Gastrocnemius medialis (tissue), 4 donors: ENCODE results near the gene TAX1BP1. TPM values are rescaled to one million over a fixed set of nuclear protein-coding genes. Genes with fewer than 3 reads are reported as not detected.
"Not testable (repeated sequence)": the region's sequence is repeated elsewhere in the genome, so short reads cannot be mapped to it uniquely, and the experiment has no call there.

ENCODE experiments used
- ATAC-seq, 2 donors: fragments of 150-250 bp; one replicate each; pipeline ENCODE4 v1.9.1; 2016
- DNase-seq, 2 donors: peaks; one replicate each; pipeline ENCODE4 v3.0.0-alpha.2; 2019
- H3K27ac ChIP-seq, 4 donors: fragments of 200-600 bp; sonication (generic); 1 replicate in 1 of 4; 2 replicates in 3 of 4; pipeline ENCODE4 v1.5.1; 2016 to 2018; ENCODE audit warnings: mild to moderate bottlenecking in 2 of 4, moderate library complexity in 1 of 4
- H3K27me3 ChIP-seq, 3 donors: fragments of 200-600 bp; sonication (generic) in 2 of 3; 1 replicate in 1 of 3; 2 replicates in 2 of 3; pipeline versions ENCODE4 v1.5.1 to v1.6.0; 2016 to 2019; ENCODE audit warnings: mild to moderate bottlenecking in 1 of 3, moderate library complexity in 1 of 3
- H3K36me3 ChIP-seq, 2 donors: fragments of 200-600 bp; sonication (generic) in 1 of 2; one replicate each; pipeline ENCODE4 v1.5.1; 2017 to 2018
- H3K4me1 ChIP-seq, 2 donors: fragments of 200-600 bp; sonication (generic) in 1 of 2; one replicate each; pipeline ENCODE4 v1.5.1; 2016 to 2017; ENCODE audit warnings: mild to moderate bottlenecking in 2 of 2
- H3K4me3 ChIP-seq, 4 donors: fragments of 200-600 bp; sonication (generic) in 3 of 4; 1 replicate in 1 of 4; 2 replicates in 3 of 4; pipeline ENCODE4 v1.5.1; 2016 to 2019; ENCODE audit warnings: mild to moderate bottlenecking in 2 of 4
- H3K9me3 ChIP-seq, 3 donors: fragments of 200-600 bp; sonication (generic) in 2 of 3; 1 replicate in 1 of 3; 2 replicates in 2 of 3; pipeline ENCODE4 v1.5.1; 2016 to 2019
- CTCF ChIP-seq, 5 experiments: fragments of 450-650 bp in 3 of 5; fragments of 200-600 bp in 2 of 5; sonication (generic) in 2 of 5; IDR thresholded peaks in 4 of 5; conservative IDR thresholded peaks in 1 of 5; 1 replicate in 4 of 5; 2 replicates in 1 of 5; pipeline ENCODE4 v1.5.1; 2016 to 2019; ENCODE audit warnings: antibody characterized with exemption in 5 of 5, mild to moderate bottlenecking in 3 of 5, moderate library complexity in 3 of 5
- POLR2A ChIP-seq, 2 donors: fragments of 450-650 bp; IDR thresholded peaks; one replicate each; pipeline ENCODE4 v1.6.1; 2017; ENCODE audit warnings: antibody characterized with exemption in 2 of 2, mild to moderate bottlenecking in 2 of 2, moderate library complexity in 2 of 2
- in situ Hi-C, 4 donors: fragments of 200-750 bp; cut with MboI; loops; one replicate each; pipeline versions ENCODE4 v1.15.0 to v1.8.0; 2017; ENCODE audit warnings: low sequenced_read_pairs in 4 of 4
- intact Hi-C: fragments of 100-400 bp; cut with DNase I; formaldehyde crosslinking; loops from one replicate; pipeline ENCODE4 v1.15.1; 2023; ENCODE audit warnings: low total_unique reads
- total RNA-seq, 4 donors: library from RNA; depleted of rRNA; stranded (reverse); fragments of >200 nt; gene quantifications; one replicate each; pipeline versions ENCODE4 v1.1.0 to v1.2.3, GENCODE V29; 2016

The TAX1BP1 gene
- total RNA-seq, 4 donors from 2014 or later: 110 to 136 (median 113) TPM

DNA sequence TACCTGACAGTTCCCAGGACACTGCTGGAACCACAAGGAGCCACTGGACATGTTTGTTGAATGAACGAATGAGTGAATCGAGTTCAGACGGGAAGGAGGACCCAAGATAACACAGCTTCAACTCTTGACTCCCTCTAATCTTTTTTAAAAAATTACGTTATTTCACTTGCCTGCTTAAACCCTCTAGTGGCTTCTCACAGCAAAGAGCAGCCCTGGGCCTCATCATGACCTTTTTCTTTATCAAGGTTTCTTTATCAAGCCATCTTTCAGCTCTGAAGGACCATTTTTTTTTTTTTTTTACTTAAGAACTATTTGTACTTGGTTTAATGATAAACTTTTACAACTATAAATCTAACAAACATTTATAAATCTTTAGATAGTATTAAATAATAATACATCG is 110.6 kb downstream of the TAX1BP1 start:
- intact Hi-C loops (no loop called here), in situ Hi-C loops (no loop called here)
- no peak overlapping the region for H3K27ac ChIP-seq
- H3K27me3 ChIP-seq: no peaks in the 10 kb centered on the region
- H3K4me1 ChIP-seq: no peaks in the 10 kb centered on the region
- TF ChIP-seq CTCF (IDR thresholded peaks at IDR 0.05 in 4 of 5, conservative IDR thresholded peaks at IDR 0.05 in 1 of 5): no peak
- TF ChIP-seq POLR2A (IDR thresholded peaks at IDR 0.05): no peak
- ATAC-seq: no peak
- no peak for DNase-seq
- H3K4me3 ChIP-seq: no peak overlapping the region
- no peaks in the 10 kb centered on the region for H3K9me3 ChIP-seq
- H3K36me3 ChIP-seq: no peaks in the 10 kb centered on the region

DNA sequence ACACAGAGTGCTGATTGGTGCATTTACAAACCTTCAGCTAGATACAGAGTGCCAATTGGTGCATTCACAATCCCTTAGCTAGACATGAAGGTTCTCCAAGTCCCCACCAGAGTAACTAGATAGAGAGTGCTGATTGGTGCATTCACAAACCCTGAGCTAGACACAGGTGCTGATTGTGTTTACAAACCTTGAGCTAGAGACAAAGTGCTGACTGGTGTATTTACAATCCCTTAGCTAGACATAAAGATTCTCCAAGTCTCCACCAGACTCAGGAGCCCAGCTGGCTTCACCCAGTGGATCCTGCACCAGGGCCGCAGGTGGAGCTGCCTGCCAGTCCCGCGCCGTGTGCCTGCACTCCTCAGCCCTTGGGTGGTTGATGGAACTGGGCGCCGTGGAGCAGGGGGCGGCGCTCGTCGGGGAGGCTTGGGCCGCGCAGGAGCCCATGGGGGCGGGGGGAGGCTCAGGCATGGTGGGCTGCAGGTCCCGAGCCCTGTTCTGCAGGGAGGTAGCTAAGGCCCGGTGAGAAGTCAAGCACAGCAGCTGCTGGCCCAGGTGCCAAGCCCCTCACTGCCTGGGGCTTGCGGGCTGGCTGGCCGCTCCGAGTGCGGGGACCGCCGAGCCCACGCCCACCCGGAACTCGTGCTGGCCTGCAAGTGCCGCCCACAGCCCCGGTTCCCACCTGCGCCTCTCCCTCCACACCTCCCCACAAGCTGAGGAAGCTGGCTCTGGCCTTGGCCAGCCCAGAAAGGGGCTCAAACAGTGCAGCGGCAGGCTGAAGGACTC is 116.9 kb downstream of the TAX1BP1 start:
- H3K36me3 ChIP-seq, in situ Hi-C loops, H3K4me1 ChIP-seq, H3K9me3 ChIP-seq, H3K27ac ChIP-seq, H3K4me3 ChIP-seq, H3K27me3 ChIP-seq, DNase-seq, intact Hi-C loops, ATAC-seq: not testable (repeated sequence)

DNA sequence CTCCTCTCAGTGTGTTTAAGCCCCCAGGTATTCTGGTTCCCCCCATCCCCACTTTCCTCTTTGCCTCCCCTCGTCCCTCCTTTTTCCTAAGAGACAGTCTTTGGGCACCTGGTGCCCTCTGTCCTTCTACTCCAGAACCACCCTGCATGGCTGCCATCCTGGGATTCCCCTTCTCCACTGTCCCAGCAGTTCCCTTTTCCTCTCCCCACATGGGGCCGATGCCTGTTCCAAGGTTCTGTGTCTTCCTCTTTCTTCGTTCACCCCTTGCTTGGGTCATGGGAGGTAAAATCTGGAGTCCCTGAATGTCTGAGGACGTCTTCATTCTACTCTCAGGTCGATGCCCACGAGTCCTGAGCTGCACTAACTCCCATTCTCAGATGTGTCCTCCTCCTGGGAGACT is 120.8 kb downstream of the TAX1BP1 start:
- Histone ChIP-seq H3K9me3 (no peaks in the 10 kb centered on the region), H3K27ac (no peak overlapping the region), H3K4me3 (no peak overlapping the region), H3K4me1 (no peaks in the 10 kb centered on the region), H3K27me3 (no peaks in the 10 kb centered on the region), H3K36me3 (no peaks in the 10 kb centered on the region)
- in situ Hi-C loops: no loop called here
- TF ChIP-seq POLR2A (IDR thresholded peaks at IDR 0.05): no peak
- no peak for TF ChIP-seq CTCF (IDR thresholded peaks at IDR 0.05 in 4 of 5, conservative IDR thresholded peaks at IDR 0.05 in 1 of 5)
- ATAC-seq (no peak), DNase-seq (no peak)
- intact Hi-C loops: no loop called here

DNA sequence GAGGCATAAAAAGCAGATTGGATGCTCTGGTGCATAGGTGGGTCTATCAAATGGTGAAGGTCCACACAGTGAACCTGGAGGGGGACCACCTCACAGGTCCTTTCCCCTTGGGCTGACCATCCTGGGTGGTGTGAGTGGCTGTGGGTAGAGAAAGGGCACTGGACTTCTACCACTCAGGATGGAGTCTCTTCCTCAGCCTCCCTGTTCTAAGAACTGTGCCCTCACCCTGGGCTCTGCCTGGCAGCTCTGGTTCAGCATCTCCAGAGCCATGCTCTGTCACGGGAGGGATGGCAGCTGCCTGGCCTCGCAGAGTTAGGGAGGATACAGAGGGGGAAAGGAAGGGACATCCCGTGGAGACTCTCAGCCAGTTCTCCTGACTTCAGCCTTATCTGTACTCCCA is 121.8 kb downstream of the TAX1BP1 start:
- ATAC-seq (no peak), DNase-seq (no peak)
- H3K9me3 ChIP-seq: no peaks in the 10 kb centered on the region
- in situ Hi-C loops: no loop called here
- no peak overlapping the region for H3K27ac ChIP-seq
- no peaks in the 10 kb centered on the region for H3K4me1 ChIP-seq
- no peak for TF ChIP-seq POLR2A (IDR thresholded peaks at IDR 0.05)
- H3K27me3 ChIP-seq: no peaks in the 10 kb centered on the region
- H3K4me3 ChIP-seq: no peak overlapping the region
- intact Hi-C loops: no loop called here
- no peaks in the 10 kb centered on the region for H3K36me3 ChIP-seq

DNA sequence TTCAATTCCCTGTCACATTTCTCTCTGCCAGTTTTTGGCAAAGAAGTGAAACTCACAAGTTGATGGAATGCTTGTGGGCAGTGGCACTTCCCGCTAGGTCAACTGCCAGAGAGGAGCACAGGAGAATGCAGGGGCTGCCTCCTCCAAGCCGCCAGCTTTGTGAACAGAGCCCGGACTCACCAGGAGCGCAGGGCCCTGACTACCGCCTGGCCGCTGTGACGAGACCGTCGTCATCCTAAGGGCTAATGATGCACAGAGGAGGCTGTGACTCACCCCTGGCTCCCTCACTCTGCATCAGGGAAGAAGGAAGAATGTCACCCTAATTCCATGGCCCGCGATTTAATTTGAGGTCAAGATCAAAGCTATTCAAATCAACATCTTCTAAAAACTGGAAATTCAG is 123.9 kb downstream of the TAX1BP1 start:
- no peak overlapping the region for H3K4me3 ChIP-seq
- in situ Hi-C loops: no loop called here
- no peak overlapping the region for H3K27ac ChIP-seq
- ATAC-seq (no peak), DNase-seq (no peak)
- no peaks in the 10 kb centered on the region for H3K27me3 ChIP-seq
- no peak for TF ChIP-seq POLR2A (IDR thresholded peaks at IDR 0.05)
- TF ChIP-seq CTCF (IDR thresholded peaks at IDR 0.05 in 4 of 5, conservative IDR thresholded peaks at IDR 0.05 in 1 of 5): no peak
- no peaks in the 10 kb centered on the region for H3K4me1 ChIP-seq
- intact Hi-C loops: no loop called here
- H3K9me3 ChIP-seq: no peaks in the 10 kb centered on the region
- H3K36me3 ChIP-seq: no peaks in the 10 kb centered on the region

GRCh38 chr7:27866256-27866655 is 126.3 kb downstream of the TAX1BP1 start:
- Histone ChIP-seq H3K4me1 (no peaks in the 10 kb centered on the region), H3K36me3 (no peaks in the 10 kb centered on the region), H3K9me3 (no peaks in the 10 kb centered on the region), H3K27me3 (no peaks in the 10 kb centered on the region), H3K4me3 (no peak overlapping the region), H3K27ac (no peak overlapping the region)
- intact Hi-C loops (no loop called here), in situ Hi-C loops (no loop called here)
- no peak for ATAC-seq
- no peak for DNase-seq
- TF ChIP-seq CTCF (IDR thresholded peaks at IDR 0.05 in 4 of 5, conservative IDR thresholded peaks at IDR 0.05 in 1 of 5): no peak
- TF ChIP-seq POLR2A (IDR thresholded peaks at IDR 0.05): no peak
